OCI-LY1 (cell line): ENCODE measurements around the gene THRAP3.

Source experiments
- EZH2 ChIP-seq: fragments of 200-600 bp; sonication (generic), shearing (Covaris generic); IDR thresholded peaks from 2 replicates; pipeline ENCODE4 v1.8.0; 2017; ENCODE audit warnings: borderline replicate concordance, mixed run types, mild to moderate bottlenecking, antibody characterized with exemption, low read length, moderate library complexity, mixed read lengths
- TF ChIP-seq, protein P1 (sequence below): fragments of 200-600 bp; sonication (generic), shearing (Covaris generic); IDR thresholded peaks from 2 replicates; pipeline ENCODE4 v1.5.1; 2017; ENCODE audit warnings: mild to moderate bottlenecking, antibody characterized with exemption, low read length, moderate library complexity, mixed read lengths

DNA sequence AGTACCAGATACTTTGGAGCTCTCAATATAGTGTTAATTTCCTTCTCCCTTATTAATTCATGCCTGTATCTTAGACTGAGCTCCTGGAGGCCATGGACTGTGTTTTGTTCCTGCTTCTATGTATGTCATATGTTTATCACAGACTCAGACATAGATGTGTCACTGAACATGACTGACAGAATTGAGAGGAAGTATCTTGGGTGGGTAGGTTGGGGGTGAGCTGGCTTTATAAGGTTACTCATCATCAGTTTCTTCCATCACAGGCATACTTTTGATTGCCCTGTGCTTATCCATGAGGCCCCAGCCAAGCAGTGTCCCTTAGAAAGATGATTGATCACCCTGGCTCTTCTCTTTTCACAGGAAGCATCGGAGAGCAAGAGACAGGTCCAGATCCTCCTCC is 76.3 kb downstream of the THRAP3 start:
- TF ChIP-seq, protein P1, sequence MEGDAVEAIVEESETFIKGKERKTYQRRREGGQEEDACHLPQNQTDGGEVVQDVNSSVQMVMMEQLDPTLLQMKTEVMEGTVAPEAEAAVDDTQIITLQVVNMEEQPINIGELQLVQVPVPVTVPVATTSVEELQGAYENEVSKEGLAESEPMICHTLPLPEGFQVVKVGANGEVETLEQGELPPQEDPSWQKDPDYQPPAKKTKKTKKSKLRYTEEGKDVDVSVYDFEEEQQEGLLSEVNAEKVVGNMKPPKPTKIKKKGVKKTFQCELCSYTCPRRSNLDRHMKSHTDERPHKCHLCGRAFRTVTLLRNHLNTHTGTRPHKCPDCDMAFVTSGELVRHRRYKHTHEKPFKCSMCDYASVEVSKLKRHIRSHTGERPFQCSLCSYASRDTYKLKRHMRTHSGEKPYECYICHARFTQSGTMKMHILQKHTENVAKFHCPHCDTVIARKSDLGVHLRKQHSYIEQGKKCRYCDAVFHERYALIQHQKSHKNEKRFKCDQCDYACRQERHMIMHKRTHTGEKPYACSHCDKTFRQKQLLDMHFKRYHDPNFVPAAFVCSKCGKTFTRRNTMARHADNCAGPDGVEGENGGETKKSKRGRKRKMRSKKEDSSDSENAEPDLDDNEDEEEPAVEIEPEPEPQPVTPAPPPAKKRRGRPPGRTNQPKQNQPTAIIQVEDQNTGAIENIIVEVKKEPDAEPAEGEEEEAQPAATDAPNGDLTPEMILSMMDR, result no peak
- TF ChIP-seq EZH2, result no peak
